HG02852 (cell line): Measurements from ENCODE around the gene TARM1.
A peak's percentile ranks its signal among the peaks of the same experiment; 100 is the strongest.

Experiments used
- ATAC-seq: cut with Tn5 transposase; IDR thresholded peaks from one replicate; pipeline ENCODE4 v1.9.1; 2021; ENCODE audit warnings: mild to moderate bottlenecking, moderate library complexity; ENCODE audit not compliant: unreplicated experiment

Gene TARM1

DNA sequence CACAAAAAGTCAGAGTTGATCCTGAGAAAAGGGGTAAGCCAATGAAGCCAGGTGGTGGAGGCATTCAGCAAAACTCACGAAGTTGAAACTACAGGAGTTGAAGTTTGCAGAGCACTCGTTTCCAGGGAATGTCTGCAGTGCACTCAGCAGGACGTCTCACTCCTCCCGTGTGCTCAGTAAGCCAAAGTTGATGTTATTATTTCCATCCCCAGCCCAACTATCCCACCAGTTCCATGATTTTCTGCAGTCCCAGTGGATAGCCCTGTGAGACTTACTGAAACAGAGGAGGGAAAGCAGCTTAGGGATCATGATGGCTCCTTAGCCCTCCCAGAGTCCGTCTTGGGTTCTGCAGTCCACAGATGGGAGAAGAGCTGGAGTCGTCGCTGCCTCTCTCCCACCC lies at the start of gene TARM1:
Gene TARM1, minus strand, starts transcription at position 334 of the 400 bp plus-strand sequence. Its CDS starts 25 bp downstream, at position 309.
- ATAC-seq = no peak

- no peak for ATAC-seq
Observed at GRCh38 chr19:54129617-54129996, 48.4 kb upstream of the TARM1 start.

DNA sequence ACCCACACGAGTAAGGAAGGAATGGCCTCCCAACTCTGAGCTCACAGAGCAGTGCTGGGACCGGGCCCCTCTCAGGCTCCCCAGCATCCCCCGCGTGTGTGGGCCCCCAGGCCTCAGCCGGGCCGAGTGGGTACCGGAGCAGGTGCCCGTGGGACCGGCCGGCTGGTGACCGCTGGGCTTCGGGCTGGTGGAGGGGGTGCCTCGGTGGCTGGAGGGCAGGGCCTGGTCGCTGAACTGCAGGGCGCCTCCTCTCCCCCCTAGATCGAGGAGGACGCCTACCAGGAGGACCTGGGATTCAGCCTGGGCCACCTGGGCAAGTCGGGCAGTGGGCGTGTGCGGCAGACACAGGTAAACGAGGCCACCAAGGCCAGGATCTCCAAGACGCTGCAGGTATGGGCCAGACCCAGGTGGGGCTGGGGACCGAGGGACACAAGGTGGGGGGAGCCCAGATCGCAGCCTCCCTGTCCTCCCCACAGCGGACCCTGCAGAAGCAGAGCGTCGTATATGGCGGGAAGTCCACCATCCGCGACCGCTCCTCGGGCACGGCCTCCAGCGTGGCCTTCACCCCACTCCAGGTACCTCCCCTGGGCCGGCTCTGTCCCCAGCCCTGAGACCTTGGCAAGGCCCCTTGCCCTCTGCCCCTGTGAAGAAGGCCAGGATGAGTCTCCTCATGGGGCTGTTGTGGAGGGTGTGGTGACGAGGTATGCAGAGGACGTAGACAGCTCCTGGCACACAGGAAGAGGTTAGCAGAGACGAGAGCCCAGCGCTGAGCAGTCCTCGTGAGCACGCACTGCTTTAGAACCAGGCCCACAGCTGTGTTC lies 47.8 kb upstream of the TARM1 start:
- no peak for ATAC-seq

GRCh38 chr19:54128441-54128725 lies 47.2 kb upstream of the TARM1 start:
- no peak for ATAC-seq

DNA sequence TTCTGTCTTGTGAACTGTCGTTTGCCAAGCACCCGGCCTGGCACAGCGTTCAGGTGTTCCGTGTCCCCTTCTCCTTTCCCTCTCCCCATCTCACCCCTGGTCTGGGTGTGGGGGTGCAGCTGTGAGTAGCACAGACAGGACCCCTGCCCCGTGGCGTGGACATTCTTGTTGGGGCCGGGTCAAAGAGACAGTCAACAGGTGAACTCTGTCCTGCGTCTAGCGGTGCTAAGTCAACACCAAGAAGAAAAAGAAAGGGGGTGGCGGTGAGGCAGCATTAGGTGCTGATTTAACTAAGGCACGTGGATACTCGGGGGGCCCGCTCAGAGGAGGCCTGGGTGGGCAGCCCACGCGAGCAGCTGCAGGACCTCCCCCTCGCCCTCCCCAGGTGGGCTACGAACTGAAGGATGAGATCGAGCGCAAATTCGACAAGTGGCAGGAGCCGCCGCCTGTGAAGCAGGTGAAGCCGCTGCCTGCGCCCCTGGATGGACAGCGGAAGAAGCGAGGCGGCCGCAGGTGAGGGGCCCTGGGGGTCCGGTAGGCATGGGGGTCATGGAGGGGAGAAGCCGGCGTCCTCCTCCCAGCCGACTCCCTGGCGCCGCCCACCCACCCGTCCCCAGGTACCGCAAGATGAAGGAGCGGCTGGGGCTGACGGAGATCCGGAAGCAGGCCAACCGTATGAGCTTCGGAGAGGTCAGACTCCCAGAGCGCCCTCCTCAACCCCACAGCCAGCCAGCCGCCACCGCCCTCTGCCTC lies 46.7 kb upstream of the TARM1 start:
- ATAC-seq = no peak

DNA sequence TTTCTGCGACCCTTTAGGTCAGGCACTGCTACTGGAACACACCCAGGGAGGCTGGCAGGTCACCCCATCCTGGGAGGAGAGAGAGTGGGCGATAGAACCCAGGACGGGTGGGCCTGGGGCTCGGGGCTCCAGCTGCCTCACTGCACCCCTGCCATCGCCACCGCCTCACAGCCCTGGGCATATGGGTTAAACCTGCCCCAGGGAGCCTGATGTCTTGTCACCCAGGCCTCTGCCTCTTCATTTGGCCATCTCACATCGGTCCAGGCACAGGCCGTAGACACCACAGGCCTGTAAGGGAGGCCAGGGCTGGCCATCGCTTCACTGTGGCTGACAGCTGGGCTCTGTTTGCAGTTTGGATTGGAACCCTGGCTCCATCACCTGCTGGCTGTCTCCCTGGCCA lies 44.5 kb upstream of the TARM1 start:
- ATAC-seq = no peak

- no peak for ATAC-seq
Observed at GRCh38 chr19:54124393-54124792, 43.2 kb upstream of the TARM1 start.

GRCh38 chr19:54123682-54124081 lies 42.5 kb upstream of the TARM1 start:
- no peak for ATAC-seq

- no peak for ATAC-seq
Observed at GRCh38 chr19:54121259-54121658, 40.1 kb upstream of the TARM1 start.

DNA sequence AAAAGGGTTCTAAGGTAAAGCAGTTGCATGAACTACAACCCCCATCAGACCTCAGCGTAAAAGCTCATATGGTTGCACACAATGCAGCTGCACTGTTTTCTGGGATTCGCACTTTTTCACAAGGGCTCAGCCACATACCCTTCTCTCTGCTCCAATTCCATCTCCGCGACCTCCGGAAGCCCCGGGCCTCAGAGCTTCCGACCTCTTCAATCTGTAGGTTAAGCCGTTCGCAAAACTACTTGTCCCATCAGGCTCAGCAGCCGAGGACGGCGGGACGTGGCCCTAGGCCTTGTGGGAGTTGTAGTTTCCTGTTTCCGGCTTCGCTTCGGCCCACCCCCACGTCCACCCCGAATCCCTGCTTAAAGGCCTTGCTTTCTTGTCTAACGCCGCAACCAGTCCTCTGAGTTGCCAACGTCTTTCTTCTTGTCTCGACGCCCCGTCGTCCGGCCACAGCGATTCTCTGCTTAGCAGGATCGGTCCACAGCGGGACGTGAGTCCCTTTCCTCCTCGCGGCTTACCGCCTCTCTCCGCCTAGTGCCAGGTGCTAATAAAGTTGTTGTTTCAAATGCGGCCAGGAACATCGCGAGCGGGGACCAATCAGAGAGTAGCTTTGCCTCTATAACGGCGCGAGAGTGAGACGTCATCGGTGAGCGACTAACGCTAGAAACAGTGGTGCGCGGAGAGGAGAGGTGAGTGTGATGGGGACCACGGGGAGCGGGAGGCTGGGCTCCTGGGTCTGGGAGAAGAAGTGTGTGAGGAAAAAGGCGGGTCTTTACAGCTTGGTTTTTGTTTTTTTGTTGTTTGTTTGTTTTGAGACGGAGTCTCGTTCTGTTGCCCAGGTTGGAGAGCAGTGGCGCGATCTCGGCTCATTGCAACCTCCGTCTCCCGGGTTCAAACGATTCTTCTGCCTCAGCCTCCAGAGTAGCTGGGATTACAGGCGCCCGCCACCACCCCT lies 34.2 kb upstream of the TARM1 start, which contains the start of the genes PRPF31 and TFPT:
Gene PRPF31, plus strand, starts transcription at position 646 of the 955 bp plus-strand sequence. CDS start 2,525 bp downstream, outside the sequence.
Gene TFPT, minus strand, starts transcription at position 549 of the 955 bp plus-strand sequence. Its CDS starts 388 bp downstream, at position 161.
- peak; percentile 76 for ATAC-seq

GRCh38 chr19:54114340-54115108 lies 33.4 kb upstream of the TARM1 start:
- no peak for ATAC-seq

DNA sequence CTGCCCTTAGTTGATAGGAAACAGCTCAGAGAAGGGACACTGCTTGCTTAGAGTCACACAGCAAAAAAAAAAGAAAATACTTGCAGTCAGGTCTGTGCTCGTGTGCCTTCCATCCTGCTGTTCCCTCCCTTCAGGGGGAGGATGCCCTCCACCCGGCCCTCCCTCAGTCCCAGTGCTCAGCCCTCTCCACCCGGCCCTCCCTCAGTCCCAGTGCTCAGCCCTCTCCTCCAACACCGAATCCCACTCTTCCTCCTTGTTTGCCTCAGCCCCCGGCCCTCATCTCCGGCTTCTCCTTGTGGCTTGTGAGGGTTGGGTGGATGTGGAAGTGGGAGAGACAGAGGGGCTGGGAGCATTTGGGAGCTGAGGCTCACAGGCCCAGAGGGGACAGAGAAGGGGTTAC lies 28.5 kb upstream of the TARM1 start:
- ATAC-seq = no peak

DNA sequence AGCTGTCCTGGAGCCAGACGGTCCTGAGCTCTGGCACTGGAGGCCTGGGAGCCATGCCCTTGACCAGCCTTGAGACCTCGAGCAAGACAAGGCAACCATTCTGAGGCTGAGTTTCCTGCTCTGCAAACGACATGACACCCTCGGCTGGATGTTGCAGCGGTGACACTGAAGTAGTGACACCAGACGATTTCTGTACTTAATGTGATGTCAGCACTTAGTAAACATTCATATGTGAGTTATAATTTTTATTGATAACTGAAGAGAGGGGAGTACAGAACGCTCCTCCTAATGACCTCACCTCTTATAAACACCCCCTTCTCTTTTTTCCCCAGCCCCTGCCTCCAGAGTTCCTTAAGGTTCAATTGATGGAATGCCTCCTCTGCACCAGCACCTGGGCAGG lies 27.3 kb upstream of the TARM1 start:
- ATAC-seq = no peak

DNA sequence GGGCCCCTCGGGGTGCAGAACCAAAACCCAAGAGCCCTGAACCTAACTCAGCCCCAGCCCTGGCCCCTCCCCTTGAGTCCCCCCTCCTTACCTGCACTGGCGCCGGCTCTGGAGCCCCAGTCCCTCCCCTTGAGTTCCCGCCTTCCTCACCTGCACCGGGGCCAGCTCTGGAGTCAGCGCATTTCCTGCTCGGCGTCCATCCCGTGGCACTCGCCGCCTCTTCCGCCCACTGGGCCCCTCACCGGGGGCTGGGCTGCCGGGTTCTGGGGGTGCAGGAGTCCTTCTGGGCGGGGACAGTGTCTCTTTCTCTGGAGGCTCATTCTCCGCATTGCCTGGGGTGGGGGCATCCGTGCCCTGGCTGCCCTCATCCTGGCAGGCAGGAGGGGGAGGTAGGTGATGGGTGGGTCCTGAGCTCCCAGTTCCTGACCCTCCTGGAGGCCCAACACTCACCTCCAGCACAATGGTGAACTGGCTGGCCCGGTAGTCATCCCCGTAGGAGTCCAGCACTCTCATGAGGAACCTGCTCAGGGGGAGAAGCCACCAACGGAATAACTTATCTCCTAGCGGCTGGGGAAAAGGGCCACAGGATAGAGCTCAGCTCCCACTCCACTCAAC lies 26.8 kb upstream of the TARM1 start:
- no peak for ATAC-seq

DNA sequence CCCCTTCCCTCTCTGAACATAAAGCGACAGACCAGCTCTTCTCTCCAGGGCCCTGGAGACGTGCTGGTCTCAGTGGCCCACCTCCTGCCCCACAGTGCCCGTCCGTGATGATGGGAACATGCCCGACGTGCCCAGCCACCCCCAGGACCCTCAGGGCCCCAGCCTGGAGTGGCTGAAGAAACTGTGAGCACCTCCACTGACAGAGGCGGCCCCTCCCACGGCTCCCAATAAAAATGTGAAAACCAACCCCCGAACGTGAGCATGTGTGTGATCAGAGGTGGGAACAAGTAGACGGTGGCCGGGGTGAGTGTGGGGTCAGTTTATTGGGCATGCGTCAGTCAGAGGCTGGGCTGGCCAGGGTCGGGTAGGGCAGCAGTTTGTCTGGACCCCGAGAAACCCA lies 25.6 kb upstream of the TARM1 start:
- ATAC-seq = no peak

DNA sequence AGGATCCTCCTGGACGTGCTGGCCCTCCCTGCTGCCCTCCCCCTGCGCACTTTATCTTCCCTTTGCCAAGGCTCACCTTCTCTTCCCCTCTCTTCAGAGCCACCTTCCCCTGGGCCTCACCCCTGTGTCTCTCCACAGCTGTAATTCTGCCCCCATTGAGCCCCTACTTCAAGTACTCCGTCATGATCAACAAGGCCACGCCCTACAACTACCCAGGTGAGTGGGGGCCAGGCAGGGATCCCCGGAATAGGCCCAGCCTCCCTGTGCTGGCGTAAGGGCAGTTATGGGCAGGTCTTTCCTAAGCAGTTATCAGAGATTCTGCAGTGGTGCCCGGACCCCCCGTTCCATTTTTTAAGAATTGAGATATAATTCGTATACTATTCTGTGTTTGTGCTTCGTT lies 24.6 kb upstream of the TARM1 start:
- no peak for ATAC-seq

DNA sequence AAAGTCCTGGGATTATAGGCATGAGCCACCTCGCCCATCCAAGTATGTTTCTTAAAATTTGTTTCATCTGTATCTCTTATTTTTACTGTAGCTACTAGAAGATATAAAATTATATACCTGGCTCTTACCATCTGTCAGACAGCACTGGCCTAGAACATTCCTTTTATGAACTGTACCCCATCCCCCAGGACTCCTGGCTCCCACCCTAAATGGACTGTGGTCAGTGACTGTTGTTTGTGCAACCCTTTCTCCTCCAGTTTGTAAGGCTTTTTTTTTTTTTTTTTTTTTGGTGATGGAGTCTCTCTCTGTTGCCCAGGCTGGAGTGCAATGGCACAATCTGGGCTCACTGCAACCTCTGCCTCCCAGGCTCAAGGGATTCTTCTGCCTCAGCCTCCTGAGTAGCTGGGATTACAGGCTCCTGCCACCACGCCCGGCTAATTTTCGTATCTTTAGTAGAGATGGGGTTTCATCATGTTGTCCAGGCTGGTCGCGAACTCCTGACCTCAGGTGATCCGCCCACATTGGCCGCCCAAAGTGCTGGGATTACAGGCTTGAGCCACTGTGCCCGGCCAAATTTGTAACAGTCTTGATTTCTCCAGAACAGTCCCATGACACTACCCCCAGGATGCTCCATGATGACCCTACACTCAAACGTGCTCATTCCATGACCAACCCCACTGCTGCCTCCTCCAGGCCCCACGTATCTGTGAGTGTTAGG lies 24.0 kb upstream of the TARM1 start:
- ATAC-seq = no peak

DNA sequence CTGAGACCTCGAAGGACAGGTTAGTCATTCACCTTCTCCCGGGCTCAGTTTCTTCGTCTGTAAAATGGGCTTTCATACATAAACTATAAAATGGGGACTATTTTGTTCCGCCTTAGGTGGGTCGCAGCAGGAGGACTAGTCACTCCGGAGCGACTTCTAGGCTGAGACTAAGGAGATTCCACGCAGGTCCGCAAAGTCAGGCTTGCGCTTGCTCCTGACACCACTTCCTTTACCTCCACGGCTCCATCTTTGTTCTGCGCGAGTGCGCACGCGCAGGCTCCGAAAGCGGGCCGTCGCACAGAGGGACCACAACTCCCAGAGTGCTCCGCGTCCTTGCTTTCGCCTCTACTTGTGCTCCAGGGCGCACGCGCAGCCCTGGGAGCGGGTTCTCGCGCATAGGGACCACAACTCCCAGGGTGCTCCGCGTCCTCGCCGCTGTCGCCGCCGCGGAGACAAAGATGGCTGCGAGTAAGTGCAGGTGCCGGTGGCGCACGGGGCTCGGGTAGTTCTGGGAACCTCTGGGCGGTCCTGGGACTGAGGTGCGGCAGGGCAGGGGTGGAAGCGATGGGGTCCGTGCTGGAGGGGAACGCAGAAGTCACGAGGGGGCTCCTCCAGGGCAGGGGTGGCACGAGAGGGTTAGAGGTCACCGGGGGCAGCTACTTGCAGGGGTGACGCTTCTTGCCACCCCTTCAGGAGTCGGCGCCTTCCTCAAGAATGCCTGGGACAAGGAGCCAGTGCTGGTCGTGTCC lies 21.4 kb upstream of the TARM1 start, which contains the start of gene NDUFA3:
Gene NDUFA3, plus strand, starts transcription at position 435 of the 749 bp plus-strand sequence. Its CDS starts 24 bp downstream, at position 459.
- ATAC-seq = peak; percentile 83
